ENCODE measurements around the gene SLC38A3.

The SLC38A3 gene

GRCh38 chr3:50231581-50231980, 26.5 kb downstream of the SLC38A3 start:
- H3K18ac ChIP-seq (ENCODE audit: low read depth in 1 of 2, low read length in 2 of 2) = no peak overlapping the region
- no peak overlapping the region for H4K91ac ChIP-seq (ENCODE audit: low read length)
- no peak overlapping the region for H3K9ac ChIP-seq (ENCODE audit: low read length)
- no peak overlapping the region for H3K4me3 ChIP-seq (ENCODE audit: insufficient read depth in 1 of 2, low read depth in 1 of 2, low read length in 2 of 2)
- 86% methylated on average over 5 of the region's 5 CpGs for WGBS
- no peak overlapping the region for H4K8ac ChIP-seq (ENCODE audit: low read length)
- no peak overlapping the region for H2AFZ ChIP-seq (ENCODE audit: low read depth, low read length)
- H3K79me1 ChIP-seq (replicated peaks; ENCODE audit: low read length, poor library complexity, severe bottlenecking) = peaks cover 8% of the 10 kb centered on the region
- H2BK15ac ChIP-seq (ENCODE audit: low read depth, poor library complexity, severe bottlenecking) = no peak overlapping the region
- no peak overlapping the region for H3K14ac ChIP-seq (ENCODE audit: low read length in 2 of 2)
- H3K23ac ChIP-seq (ENCODE audit: low read length in 2 of 2) = no peak overlapping the region
- H3K27me3 ChIP-seq (ENCODE audit: control insufficient read depth in 1 of 2, insufficient read depth in 1 of 2, low read length in 2 of 2) = no peaks in the 10 kb centered on the region
- no peak overlapping the region for H3K27ac ChIP-seq (ENCODE audit: low read length, poor library complexity, severe bottlenecking)
- DNase-seq = no peak
- no peak overlapping the region for H2AK5ac ChIP-seq (ENCODE audit: low read length, severe bottlenecking)
- no peak overlapping the region for H2BK120ac ChIP-seq (ENCODE audit: low read depth, low read length)
- H3K36me3 ChIP-seq (ENCODE audit: control insufficient read depth in 1 of 2, insufficient read depth in 2 of 2, low read depth in 1 of 2, low read length in 2 of 2) = no peaks in the 10 kb centered on the region
- no peak overlapping the region for H2BK5ac ChIP-seq (ENCODE audit: low read depth, low read length, poor library complexity, severe bottlenecking)
- H3K4me1 ChIP-seq (ENCODE audit: control insufficient read depth, insufficient read depth, low read depth, low read length) = peaks cover 18% of the 10 kb centered on the region
- H3K4me2 ChIP-seq (ENCODE audit: low read length, poor library complexity, severe bottlenecking) = no peak overlapping the region
- no peaks in the 10 kb centered on the region for H3K9me3 ChIP-seq (ENCODE audit: control insufficient read depth, low read length)
- no peak overlapping the region for H2BK12ac ChIP-seq (ENCODE audit: low read length in 2 of 2)
- H3K4ac ChIP-seq (ENCODE audit: low read depth in 1 of 2, low read length in 2 of 2) = no peak overlapping the region

GRCh38 chr3:50232303-50232702, 27.2 kb downstream of the SLC38A3 start:
- Histone ChIP-seq H2BK5ac (ENCODE audit: low read depth, low read length, poor library complexity, severe bottlenecking) (no peak overlapping the region), H3K79me1 (replicated peaks; ENCODE audit: low read length, poor library complexity, severe bottlenecking) (peaks cover 8% of the 10 kb centered on the region), H2BK15ac (ENCODE audit: low read depth, poor library complexity, severe bottlenecking) (no peak overlapping the region), H2AK5ac (ENCODE audit: low read length, severe bottlenecking) (no peak overlapping the region), H2BK120ac (ENCODE audit: low read depth, low read length) (no peak overlapping the region), H3K4me1 (ENCODE audit: control insufficient read depth, insufficient read depth, low read depth, low read length) (peaks cover 13% of the 10 kb centered on the region), H3K9ac (ENCODE audit: low read length) (no peak overlapping the region), H3K36me3 (ENCODE audit: control insufficient read depth in 1 of 2, insufficient read depth in 2 of 2, low read depth in 1 of 2, low read length in 2 of 2) (no peaks in the 10 kb centered on the region), H3K4me3 (ENCODE audit: insufficient read depth in 1 of 2, low read depth in 1 of 2, low read length in 2 of 2) (no peak overlapping the region), H3K23ac (ENCODE audit: low read length in 2 of 2) (no peak overlapping the region), H4K91ac (ENCODE audit: low read length) (no peak overlapping the region), H3K4ac (ENCODE audit: low read depth in 1 of 2, low read length in 2 of 2) (no peak overlapping the region), H3K14ac (ENCODE audit: low read length in 2 of 2) (no peak overlapping the region), H2AFZ (ENCODE audit: low read depth, low read length) (no peak overlapping the region), H3K18ac (ENCODE audit: low read depth in 1 of 2, low read length in 2 of 2) (no peak overlapping the region), H3K9me3 (ENCODE audit: control insufficient read depth, low read length) (no peaks in the 10 kb centered on the region), H3K4me2 (ENCODE audit: low read length, poor library complexity, severe bottlenecking) (no peak overlapping the region), H2BK12ac (ENCODE audit: low read length in 2 of 2) (no peak overlapping the region), H3K27ac (ENCODE audit: low read length, poor library complexity, severe bottlenecking) (no peak overlapping the region), H4K8ac (ENCODE audit: low read length) (no peak overlapping the region), H3K27me3 (ENCODE audit: control insufficient read depth in 1 of 2, insufficient read depth in 1 of 2, low read length in 2 of 2) (no peaks in the 10 kb centered on the region)
- WGBS = 83% methylated on average over 3 of the region's 3 CpGs
- DNase-seq = no peak

DNA sequence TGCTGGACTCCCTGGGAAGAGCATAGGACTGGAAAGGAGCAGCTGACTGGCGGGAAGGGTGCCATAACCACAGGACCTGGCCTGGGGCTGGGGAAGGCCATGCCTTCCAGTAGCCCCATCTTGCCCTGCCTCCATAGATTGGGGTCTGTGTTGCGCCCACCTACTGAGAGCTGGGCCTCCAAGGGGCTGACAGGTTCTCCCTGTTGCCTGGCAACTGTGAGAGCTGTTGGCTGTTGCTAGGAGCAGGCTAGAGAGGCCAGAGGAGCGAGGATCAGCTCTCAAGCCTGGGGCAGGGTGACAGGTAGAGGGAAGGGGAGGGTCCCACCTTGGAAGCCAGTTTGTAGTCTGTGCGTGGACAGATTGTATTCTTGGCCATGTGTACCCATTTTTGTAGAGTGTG, 28.1 kb downstream of the SLC38A3 start:
- Histone ChIP-seq H2AK5ac (ENCODE audit: low read length, severe bottlenecking) (no peak overlapping the region), H3K23ac (ENCODE audit: low read length in 2 of 2) (no peak overlapping the region), H2AFZ (ENCODE audit: low read depth, low read length) (no peak overlapping the region), H3K14ac (ENCODE audit: low read length in 2 of 2) (no peak overlapping the region), H3K18ac (ENCODE audit: low read depth in 1 of 2, low read length in 2 of 2) (no peak overlapping the region), H3K4me3 (ENCODE audit: insufficient read depth in 1 of 2, low read depth in 1 of 2, low read length in 2 of 2) (no peak overlapping the region), H2BK15ac (ENCODE audit: low read depth, poor library complexity, severe bottlenecking) (no peak overlapping the region), H4K91ac (ENCODE audit: low read length) (no peak overlapping the region), H3K27ac (ENCODE audit: low read length, poor library complexity, severe bottlenecking) (no peak overlapping the region), H3K4me2 (ENCODE audit: low read length, poor library complexity, severe bottlenecking) (no peak overlapping the region), H3K27me3 (ENCODE audit: control insufficient read depth in 1 of 2, insufficient read depth in 1 of 2, low read length in 2 of 2) (no peaks in the 10 kb centered on the region), H2BK5ac (ENCODE audit: low read depth, low read length, poor library complexity, severe bottlenecking) (no peak overlapping the region), H3K36me3 (ENCODE audit: control insufficient read depth in 1 of 2, insufficient read depth in 2 of 2, low read depth in 1 of 2, low read length in 2 of 2) (no peaks in the 10 kb centered on the region), H3K4me1 (ENCODE audit: control insufficient read depth, insufficient read depth, low read depth, low read length) (peaks cover 10% of the 10 kb centered on the region), H3K9ac (ENCODE audit: low read length) (no peak overlapping the region), H2BK120ac (ENCODE audit: low read depth, low read length) (no peak overlapping the region), H3K9me3 (ENCODE audit: control insufficient read depth, low read length) (no peaks in the 10 kb centered on the region), H3K79me1 (replicated peaks; ENCODE audit: low read length, poor library complexity, severe bottlenecking) (peaks cover 8% of the 10 kb centered on the region), H4K8ac (ENCODE audit: low read length) (no peak overlapping the region), H2BK12ac (ENCODE audit: low read length in 2 of 2) (no peak overlapping the region), H3K4ac (ENCODE audit: low read depth in 1 of 2, low read length in 2 of 2) (no peak overlapping the region)
- DNase-seq = no peak
- WGBS = 93% methylated on average over 4 of the region's 4 CpGs

DNA sequence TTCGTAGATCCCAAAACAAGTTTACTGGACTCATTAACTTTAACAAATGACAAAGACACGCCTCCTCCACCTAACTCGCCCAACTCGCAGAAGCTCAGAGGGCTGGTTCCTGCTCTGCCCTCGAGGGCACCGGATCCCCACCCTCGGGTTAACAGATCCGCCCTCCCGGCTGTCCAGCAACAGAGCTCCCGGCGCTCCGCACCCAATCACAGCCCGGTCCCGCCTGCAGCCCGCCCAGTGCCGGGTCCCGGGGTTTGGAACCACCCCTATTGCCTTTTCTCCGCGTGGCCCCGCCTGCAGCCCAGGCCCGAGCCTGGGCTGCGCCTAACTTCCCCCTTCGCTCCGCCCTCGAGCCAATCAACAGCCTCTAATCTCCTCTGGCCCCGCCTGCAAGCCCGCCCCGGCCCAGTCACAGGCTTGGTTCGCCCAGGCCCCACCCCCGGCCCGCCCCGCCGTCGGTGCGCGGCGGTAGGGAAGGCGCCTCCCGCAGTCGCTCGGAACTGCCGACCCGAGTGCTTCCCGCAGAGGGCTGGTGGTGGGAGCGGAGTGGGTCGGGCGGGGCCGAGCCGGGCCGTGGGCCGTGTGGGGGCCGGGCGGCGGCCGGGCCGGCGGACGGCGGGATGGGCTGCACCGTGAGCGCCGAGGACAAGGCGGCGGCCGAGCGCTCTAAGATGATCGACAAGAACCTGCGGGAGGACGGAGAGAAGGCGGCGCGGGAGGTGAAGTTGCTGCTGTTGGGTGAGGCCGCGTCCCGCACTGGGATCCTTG, 30.8 kb downstream of the SLC38A3 start, which contains the start of gene GNAI2:
Gene GNAI2, plus strand, starts transcription at position 489 of the 768 bp plus-strand sequence. Its CDS starts 132 bp downstream, at position 621.
- peaks cover 27% of the 10 kb centered on the region for H3K4me1 ChIP-seq (ENCODE audit: control insufficient read depth, insufficient read depth, low read depth, low read length)
- H4K91ac ChIP-seq (ENCODE audit: low read length) = peak within 1 kb of the TSS; percentile 46
- peak within 1 kb of the TSS in 1 of 2 experiments; percentile 68 for H3K23ac ChIP-seq (ENCODE audit: low read length in 2 of 2)
- H4K8ac ChIP-seq (ENCODE audit: low read length) = no peak within 1 kb of the TSS
- peak within 1 kb of the TSS; percentile 95 for H3K4me2 ChIP-seq (ENCODE audit: low read length, poor library complexity, severe bottlenecking)
- H2BK120ac ChIP-seq (ENCODE audit: low read depth, low read length) = peak within 1 kb of the TSS; percentile 40
- H3K79me1 ChIP-seq (replicated peaks; ENCODE audit: low read length, poor library complexity, severe bottlenecking) = peaks cover 6% of the 10 kb centered on the region
- peak within 1 kb of the TSS; percentile 88 to 100 for H3K4me3 ChIP-seq (ENCODE audit: insufficient read depth in 1 of 2, low read depth in 1 of 2, low read length in 2 of 2)
- H2BK12ac ChIP-seq (ENCODE audit: low read length in 2 of 2) = peak within 1 kb of the TSS; percentile 42 to 68
- H2AK5ac ChIP-seq (ENCODE audit: low read length, severe bottlenecking) = peak within 1 kb of the TSS; percentile 95
- peak within 1 kb of the TSS; percentile 71 for H2BK15ac ChIP-seq (ENCODE audit: low read depth, poor library complexity, severe bottlenecking)
- H2BK5ac ChIP-seq (ENCODE audit: low read depth, low read length, poor library complexity, severe bottlenecking) = peak within 1 kb of the TSS; percentile 81
- DNase-seq = peak; percentile 99
- H3K9ac ChIP-seq (ENCODE audit: low read length) = peak within 1 kb of the TSS; percentile 96
- peak within 1 kb of the TSS; percentile 78 to 97 for H3K18ac ChIP-seq (ENCODE audit: low read depth in 1 of 2, low read length in 2 of 2)
- H3K27me3 ChIP-seq (ENCODE audit: control insufficient read depth in 1 of 2, insufficient read depth in 1 of 2, low read length in 2 of 2) = no peaks in the 10 kb centered on the region
- peaks cover 12 to 19% of the 10 kb centered on the region in 2 experiments for H3K36me3 ChIP-seq (ENCODE audit: control insufficient read depth in 1 of 2, insufficient read depth in 2 of 2, low read depth in 1 of 2, low read length in 2 of 2)
- no peak within 1 kb of the TSS for H2AFZ ChIP-seq (ENCODE audit: low read depth, low read length)
- peak within 1 kb of the TSS; percentile 49 to 98 for H3K14ac ChIP-seq (ENCODE audit: low read length in 2 of 2)
- under 1% methylated on average over 58 of the region's 75 CpGs for WGBS
- peak within 1 kb of the TSS; percentile 92 for H3K27ac ChIP-seq (ENCODE audit: low read length, poor library complexity, severe bottlenecking)
- H3K4ac ChIP-seq (ENCODE audit: low read depth in 1 of 2, low read length in 2 of 2) = peak within 1 kb of the TSS; percentile 54 to 95
- H3K9me3 ChIP-seq (ENCODE audit: control insufficient read depth, low read length) = no peaks in the 10 kb centered on the region

Data from mesenchymal stem cell (in vitro differentiated cells and primary cell).